Islet of Langerhans (tissue), 1 donor: ENCODE data around the gene FAM162A.
"Not testable (repeated sequence)": the region's sequence is repeated elsewhere in the genome, so short reads cannot be mapped to it uniquely, and the experiment has no call there.

Experiments used
- FAIRE-seq: peaks from one replicate; lab custom pipeline; 2011; peaks lifted over from hg19 to GRCh38; lab: Jason Lieb, UNC

Gene FAM162A

DNA sequence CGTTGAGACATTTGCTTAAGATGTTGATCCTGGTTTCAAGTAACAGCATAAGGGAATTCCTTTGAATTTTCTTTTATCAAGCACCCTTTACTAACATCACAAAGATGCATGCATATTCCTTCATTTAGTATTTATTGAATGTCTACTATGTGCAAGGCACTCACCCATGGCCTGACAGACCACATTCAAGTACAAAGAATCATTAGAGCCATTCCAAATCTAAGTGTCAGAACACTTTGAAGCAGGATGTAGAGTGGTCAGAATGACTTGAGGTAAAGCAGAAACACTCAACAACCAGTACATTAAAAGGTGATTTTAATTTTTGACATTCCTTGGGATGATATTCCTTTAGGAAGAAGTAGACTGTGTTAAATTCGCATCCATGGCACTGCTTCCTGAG, 37.9 kb downstream of the FAM162A start:
- no peak for FAIRE-seq

DNA sequence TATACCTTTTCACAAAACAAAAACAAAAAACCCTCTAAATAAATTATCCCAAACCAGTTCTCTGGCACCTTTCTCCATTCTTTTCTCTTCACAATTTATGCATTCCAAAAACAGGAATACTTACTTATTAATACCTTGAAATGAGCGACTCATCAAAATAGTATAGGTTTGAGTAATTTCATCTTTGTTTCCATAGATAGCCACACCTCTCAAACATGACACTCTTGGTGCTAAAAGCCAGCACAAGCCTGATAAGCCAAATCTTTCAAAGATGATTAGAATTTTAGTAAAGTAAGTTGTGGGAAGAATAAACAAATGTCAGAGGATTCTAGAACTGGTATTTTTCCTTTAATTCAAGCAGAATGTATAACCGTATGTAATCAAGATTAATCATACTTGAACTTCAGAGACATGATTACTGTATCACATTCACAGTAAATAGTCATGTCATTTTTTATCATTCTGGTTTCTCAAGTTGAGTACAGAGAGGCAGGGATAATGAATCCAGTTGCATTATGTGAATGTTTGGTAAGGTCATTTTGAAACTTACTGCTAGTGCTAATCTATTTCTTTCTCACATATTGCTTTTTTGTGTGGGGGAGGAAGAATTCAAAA, 44.0 kb downstream of the FAM162A start:
- FAIRE-seq: peak; percentile 53

DNA sequence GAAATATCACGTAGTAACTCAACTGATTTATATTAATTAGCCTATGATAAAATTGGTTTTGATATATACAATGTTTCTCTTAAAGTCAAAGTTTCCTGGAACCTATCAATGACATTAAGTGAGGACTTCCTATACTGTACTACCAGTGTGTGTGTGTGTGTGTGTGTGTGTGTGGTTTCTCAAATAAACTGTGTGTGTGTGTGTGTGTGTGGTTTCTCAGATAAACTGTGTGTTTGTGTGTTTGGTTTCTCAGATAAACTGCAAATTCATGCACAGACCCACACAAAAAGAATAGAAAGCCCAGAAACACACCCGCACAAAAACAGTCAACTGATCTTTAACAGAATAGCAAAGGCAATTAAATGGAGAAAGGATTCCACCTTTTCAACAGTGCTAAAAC, 46.4 kb downstream of the FAM162A start:
- FAIRE-seq: no peak

DNA sequence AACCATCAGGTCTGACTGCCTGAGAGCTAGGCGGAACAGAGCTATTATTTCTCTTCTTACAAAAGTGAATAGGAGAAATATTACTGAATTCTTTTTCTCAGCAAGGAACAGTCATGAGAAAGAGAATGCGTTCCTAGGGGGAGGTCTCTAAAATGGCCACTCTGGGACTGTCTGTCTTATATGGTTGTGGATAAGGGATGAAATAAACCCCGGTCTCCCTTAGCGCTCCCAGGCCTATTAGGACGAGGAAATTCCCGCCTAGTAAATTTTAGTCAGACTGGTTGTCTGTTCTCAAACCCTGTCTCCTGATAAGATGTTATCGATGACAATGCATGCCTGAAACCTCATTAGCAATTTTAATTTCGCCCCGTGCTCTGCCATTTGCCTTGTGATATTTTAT, 52.0 kb downstream of the FAM162A start:
- no peak for FAIRE-seq

DNA sequence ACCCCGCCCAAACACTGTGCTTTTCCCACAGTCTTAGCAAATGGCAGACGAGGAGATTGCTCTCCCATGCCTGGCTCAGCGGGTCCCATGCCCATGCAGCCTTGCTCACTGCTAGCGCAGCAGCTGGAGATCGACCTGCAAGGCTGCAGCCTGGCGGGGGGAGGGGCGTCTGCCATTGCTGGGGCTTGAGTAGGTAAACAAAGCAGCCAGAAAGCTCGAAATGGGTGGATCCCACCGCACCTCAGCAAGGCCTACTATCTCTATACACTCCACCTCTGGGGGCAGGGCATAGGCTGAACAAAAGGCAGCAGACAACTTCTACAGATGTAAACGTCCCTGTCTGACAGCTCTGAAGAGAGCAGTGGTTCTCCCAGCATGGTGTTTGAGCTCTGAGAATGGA, 59.1 kb downstream of the FAM162A start:
- no peak for FAIRE-seq

DNA sequence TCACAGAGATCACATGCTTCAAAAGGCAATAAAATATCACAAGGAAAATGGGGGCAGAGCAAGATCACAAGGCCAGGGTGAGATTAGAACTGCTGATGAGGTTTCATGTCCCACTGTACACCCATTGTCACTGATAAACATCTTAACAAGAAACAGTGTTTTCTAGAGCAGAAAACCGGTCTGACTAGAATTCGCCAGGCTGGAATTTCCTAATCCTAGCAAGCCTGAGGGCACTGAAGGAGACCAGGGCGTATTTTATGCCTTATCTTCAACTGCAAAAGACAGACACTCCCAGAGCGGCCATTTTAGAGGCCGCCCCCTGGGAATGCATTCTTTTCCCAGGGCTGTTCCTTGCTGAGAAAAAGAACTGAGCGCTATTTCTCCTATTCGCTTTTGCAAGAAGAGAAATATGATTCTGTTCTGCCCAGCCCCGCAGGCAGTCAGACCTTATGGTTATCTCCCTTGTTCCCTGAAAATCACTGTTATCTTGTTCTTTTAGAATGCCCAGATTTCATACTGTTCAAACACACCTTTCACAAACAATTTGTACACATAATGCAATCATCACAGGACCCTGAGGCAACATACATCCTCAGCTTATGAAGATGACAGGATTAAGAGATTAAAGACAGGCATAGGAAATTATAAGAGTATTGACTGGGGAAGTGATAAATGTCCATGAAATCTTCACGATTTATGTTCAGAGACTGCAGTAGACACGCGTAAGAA, 59.9 kb downstream of the FAM162A start:
- FAIRE-seq: not testable (repeated sequence)

DNA sequence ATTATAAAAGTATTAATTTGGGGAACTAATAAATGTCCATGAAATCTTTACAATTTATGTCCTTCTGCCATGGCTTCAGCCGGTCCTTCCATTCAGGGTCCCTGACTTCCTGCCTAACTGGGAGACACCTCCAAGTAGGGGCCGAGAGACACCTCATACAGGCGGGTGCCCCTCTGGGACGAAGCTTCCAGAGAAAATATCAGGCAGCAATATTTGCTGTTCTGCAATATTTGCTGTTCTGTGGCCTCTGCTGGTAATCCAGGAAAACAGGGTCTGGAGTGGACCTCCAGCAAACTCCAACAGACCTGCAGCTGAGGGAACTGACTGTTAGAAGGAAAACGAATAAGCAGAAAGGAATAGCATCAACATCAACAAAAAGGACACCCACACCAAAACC, 60.5 kb downstream of the FAM162A start:
- FAIRE-seq: not testable (repeated sequence)

DNA sequence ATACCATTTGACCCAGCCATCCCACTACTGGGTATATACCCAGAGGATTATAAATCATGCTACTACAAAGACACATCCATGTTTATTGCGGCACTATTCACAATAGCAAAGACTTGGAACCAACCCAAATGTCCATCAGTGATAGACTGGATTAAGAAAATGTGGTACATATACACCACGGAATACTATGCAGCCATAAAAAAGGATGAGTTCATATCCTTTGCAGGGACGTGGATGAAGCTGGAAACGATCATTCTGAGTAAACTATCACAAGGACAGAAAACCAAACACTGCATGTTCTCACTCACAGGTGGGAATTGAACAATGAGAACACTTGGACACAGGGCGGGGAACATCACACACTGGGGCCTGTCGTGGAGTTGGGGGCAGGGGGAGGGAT, 64.2 kb downstream of the FAM162A start:
- FAIRE-seq: not testable (repeated sequence)

DNA sequence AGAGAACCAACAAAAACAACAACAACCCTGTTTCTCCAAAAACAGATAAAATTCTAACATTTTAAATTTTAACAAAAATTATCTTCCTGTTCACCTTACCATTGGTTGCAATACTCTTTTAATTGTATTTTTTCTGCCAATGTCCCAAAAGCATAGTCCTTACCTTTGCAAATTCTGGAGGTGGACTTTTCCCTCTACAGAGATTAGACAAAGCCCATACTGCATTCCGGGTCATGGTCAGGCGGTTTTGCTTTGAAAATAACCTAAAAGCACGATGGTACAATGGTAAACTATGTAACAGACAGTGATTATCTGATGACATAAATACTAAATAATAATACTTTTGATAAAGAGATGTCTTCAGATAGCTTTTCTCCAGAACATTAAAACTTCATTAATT, 67.4 kb downstream of the FAM162A start:
- FAIRE-seq: no peak

DNA sequence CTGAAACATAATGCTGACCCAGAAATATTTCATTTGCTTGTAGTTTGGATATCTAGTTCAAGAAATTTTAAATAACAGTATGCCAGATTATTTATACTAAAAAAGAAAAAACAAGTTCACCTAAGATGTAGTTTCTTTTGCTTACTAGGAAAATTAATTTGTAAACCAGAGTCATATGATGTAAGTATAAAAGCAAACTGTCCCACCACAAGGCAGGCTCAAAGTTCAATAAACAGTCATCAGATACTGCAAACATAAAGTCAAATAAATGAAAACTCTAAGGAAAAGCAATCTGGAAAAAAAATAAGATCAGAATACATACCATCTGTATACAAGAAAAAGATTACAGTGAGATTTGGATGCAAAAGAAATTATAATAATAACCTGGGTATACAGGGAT, 72.1 kb downstream of the FAM162A start:
- FAIRE-seq: peak; percentile 64

DNA sequence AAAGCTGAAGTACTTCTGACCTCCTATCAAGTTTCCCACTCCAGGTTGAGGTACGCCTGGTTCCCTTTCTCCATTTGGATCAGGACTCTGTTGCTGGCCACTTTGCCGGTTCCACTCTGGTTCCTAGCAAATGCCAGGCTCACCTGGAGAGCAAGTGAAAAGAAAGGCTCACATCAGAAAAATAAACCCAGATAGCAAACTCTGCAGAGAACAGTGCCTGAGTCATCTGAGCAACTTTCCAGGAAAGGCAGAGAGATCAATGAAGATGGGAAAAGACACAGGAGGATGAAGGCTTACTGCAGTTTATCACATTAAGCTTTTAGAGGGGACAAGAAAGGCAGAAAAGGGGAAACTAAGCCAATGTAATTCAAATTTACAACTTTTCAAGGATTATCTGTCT, 73.7 kb downstream of the FAM162A start:
- FAIRE-seq: no peak

DNA sequence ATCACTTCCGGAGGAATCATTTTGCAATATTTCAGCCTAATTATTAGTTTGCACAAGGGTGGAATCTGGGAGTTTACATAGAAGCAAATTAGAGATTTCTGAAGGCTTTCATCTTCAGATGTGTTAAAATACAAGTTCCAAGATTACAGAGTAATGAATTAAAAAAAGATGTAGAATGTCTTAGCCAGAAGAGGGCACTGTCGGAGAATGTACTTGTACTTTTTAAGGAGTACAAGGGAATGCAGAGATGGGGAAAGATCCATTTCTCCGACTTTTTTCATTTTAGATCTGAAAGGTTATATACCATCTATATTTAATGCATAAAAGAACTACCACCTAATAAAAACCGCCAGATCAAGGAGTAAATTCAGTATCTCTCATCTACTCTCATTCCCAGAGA, 75.0 kb downstream of the FAM162A start:
- no peak for FAIRE-seq

DNA sequence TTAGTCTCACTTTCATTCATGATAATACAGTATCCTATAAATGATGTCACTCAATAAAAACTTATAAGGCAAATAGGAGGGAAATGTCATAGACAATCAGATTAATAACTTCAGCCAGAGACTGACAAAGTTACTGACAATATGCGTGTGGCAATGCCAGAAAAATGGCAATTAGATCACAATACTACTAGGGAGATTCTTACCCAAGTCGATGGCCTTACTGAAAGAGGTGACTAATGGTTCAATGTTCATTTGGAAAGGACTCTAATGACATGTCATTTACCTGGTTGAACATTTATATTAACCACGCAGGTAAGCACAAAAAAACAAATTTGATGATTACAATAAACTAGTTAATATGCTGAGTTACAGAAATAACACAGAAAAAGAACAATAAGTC, 77.8 kb downstream of the FAM162A start:
- no peak for FAIRE-seq
